Stimulated activated naive CD8-positive, alpha-beta T cell treated with anti-CD3 and anti-CD28 coated beads, Interleukin-15, Interleukin-2, amounts not matched to agents 100 ng/mL and 50 ng/mL, for 24 hours (primary cell): ENCODE results near the gene MED25.
A peak's percentile ranks its signal among the peaks of the same experiment; 100 is the strongest.

ENCODE experiments used
- H3K27ac Mint-ChIP-seq: one replicate; pipeline ENCODE4 v1.8.0; 2021; ENCODE audit warnings: mild to moderate bottlenecking, mixed read lengths
- H3K27me3 Mint-ChIP-seq: one replicate; pipeline ENCODE4 v1.8.0; 2021; ENCODE audit warnings: mixed read lengths
- H3K36me3 Mint-ChIP-seq: one replicate; pipeline ENCODE4 v1.8.0; 2021; ENCODE audit warnings: low read depth, mixed read lengths
- H3K4me1 Mint-ChIP-seq: one replicate; pipeline ENCODE4 v1.8.0; 2021; ENCODE audit warnings: low read depth, mixed read lengths
- H3K4me3 Mint-ChIP-seq: one replicate; pipeline ENCODE4 v1.8.0; 2021; ENCODE audit warnings: mild to moderate bottlenecking, mixed read lengths
- H3K9me3 Mint-ChIP-seq: one replicate; pipeline ENCODE4 v1.8.0; 2021; ENCODE audit warnings: mixed read lengths

The MED25 gene

GRCh38 chr19:49873129-49873521 is 55.0 kb downstream of the MED25 start:
- peaks cover 3% of the 10 kb centered on the region for H3K36me3 Mint-ChIP-seq
- H3K9me3 Mint-ChIP-seq, result no peaks in the 10 kb centered on the region
- no peak overlapping the region for H3K27ac Mint-ChIP-seq
- no peaks in the 10 kb centered on the region for H3K27me3 Mint-ChIP-seq
- peaks cover 36% of the 10 kb centered on the region for H3K4me1 Mint-ChIP-seq
- H3K4me3 Mint-ChIP-seq, result no peak overlapping the region

- H3K9me3 Mint-ChIP-seq, result no peaks in the 10 kb centered on the region
- no peaks in the 10 kb centered on the region for H3K27me3 Mint-ChIP-seq
- H3K4me3 Mint-ChIP-seq, result no peak overlapping the region
- peaks cover 5% of the 10 kb centered on the region for H3K36me3 Mint-ChIP-seq
- H3K4me1 Mint-ChIP-seq, result peaks cover 36% of the 10 kb centered on the region
- no peak overlapping the region for H3K27ac Mint-ChIP-seq
These were observed 55.7 kb downstream of the MED25 start for GRCh38 chr19:49873834-49874233.

DNA sequence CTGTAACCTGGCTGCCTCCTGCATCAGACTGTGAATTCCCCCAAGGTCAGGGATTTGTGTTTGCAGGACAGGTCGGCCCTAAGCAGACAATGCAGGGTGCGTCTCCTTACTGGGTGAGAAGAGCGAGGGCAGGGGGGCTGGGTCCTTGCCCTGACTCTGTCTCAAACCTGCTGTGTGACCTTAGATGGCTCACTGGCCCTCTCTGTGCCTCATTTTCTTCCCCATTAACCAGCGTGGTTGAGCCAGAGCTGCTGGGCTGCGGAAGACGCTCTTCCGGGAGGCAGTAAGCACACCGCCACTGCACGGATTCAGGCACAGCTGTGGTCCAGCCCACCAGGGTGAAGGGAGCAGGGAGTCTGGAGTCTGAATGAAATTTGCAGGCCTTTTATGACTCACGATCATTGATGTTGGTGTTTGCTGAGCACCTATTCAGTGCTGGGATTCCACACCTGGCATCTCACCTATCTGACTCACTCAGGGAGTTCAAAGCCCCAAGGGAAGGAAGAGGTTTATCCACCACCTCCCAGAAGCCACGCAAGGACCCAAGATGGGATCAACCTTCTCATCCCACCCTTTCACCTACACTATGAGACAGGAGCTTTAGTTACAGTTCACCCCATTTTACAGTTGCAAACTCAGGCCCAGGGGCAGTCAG is 56.5 kb downstream of the MED25 start:
- Mint-ChIP-seq H3K4me3 (no peak overlapping the region), H3K9me3 (no peaks in the 10 kb centered on the region), H3K4me1 (peaks cover 43% of the 10 kb centered on the region), H3K27ac (peak overlapping the region; percentile 83), H3K27me3 (no peaks in the 10 kb centered on the region), H3K36me3 (peaks cover 12% of the 10 kb centered on the region)

- Mint-ChIP-seq H3K27me3 (no peaks in the 10 kb centered on the region), H3K4me1 (peaks cover 41% of the 10 kb centered on the region), H3K9me3 (no peaks in the 10 kb centered on the region), H3K4me3 (no peak overlapping the region), H3K36me3 (peaks cover 15% of the 10 kb centered on the region), H3K27ac (peak overlapping the region; percentile 83)
These were observed 57.1 kb downstream of the MED25 start for GRCh38 chr19:49875177-49875576.

DNA sequence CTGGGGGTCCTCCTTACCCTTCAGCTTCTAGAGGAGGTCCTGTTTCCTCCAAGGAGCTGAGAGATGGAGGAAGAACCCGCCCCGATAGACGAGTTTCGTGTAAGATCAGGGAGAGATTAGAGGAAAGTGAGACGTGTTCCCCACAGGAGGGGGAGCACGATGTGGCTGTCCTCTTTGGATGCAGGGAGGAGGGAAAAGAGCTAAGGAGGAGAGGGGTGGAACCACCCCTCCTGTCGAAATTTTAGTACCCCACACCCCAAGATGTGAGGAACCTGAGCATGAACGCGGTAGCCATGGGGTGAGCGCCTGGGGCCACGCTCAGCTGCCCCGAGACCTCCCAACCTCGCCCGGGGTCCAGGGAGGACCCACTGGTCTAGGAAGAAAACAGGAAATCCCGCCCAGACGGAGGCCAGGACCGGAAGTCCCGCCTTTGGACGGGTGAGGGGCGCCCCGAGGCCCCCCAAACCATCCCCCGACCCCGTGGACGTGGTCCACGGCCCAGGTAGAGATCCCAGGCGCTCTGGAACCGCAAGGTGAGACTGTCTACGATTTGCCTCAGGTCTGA is 57.9 kb downstream of the MED25 start:
- no peaks in the 10 kb centered on the region for H3K27me3 Mint-ChIP-seq
- no peaks in the 10 kb centered on the region for H3K9me3 Mint-ChIP-seq
- peaks cover 35% of the 10 kb centered on the region for H3K4me1 Mint-ChIP-seq

DNA sequence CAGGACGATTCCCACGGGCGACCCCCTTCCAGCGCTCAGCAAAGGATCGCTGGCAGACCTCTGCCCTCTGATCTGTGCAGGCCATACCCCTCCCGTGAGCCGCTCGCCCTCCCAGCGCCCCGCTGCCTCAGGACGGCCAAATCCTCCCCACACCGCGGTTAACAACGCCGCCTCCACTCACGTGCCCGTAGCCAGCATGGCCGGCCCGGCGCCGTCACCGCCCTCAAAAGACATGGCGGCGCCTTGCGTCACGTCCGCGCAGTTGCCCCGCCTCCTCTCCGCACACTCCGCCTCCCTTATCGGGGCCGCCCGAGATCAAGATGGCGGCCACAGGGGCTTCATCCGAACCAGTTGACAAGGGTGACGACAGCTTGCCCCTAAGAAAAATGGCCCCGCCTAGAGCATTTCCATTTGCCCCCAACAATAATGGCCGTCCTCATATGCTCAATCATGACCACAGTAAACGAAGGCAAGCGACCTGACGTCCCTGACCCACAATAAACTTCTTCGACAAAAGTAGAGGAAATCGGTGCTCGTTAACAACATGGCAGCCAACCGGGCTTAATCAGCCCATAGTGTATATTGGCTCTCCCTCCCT is 58.4 kb downstream of the MED25 start:
- no peak overlapping the region for H3K27ac Mint-ChIP-seq
- H3K4me3 Mint-ChIP-seq, result no peak overlapping the region
- H3K27me3 Mint-ChIP-seq, result no peaks in the 10 kb centered on the region
- H3K9me3 Mint-ChIP-seq, result no peaks in the 10 kb centered on the region
- H3K36me3 Mint-ChIP-seq, result peaks cover 21% of the 10 kb centered on the region
- peaks cover 35% of the 10 kb centered on the region for H3K4me1 Mint-ChIP-seq

More for the DNA sequence above, 57.9 kb downstream of the MED25 start:
- H3K27ac Mint-ChIP-seq, result no peak overlapping the region
- no peak overlapping the region for H3K4me3 Mint-ChIP-seq
- peaks cover 21% of the 10 kb centered on the region for H3K36me3 Mint-ChIP-seq

GRCh38 chr19:49877020-49877878 is 59.2 kb downstream of the MED25 start, which contains the start of the genes AKT1S1 and TBC1D17:
TSS of gene AKT1S1 (minus strand) at chr19:49877355. CDS start at chr19:49873295, 4,060 bp downstream.
TSS of gene TBC1D17 (plus strand) at chr19:49877702. CDS start at chr19:49877724, 22 bp downstream.
- H3K27me3 Mint-ChIP-seq, result no peaks in the 10 kb centered on the region
- peaks cover 25% of the 10 kb centered on the region for H3K36me3 Mint-ChIP-seq
- H3K4me1 Mint-ChIP-seq, result peaks cover 31% of the 10 kb centered on the region
- no peak within 1 kb of the TSS for H3K27ac Mint-ChIP-seq
- H3K4me3 Mint-ChIP-seq, result no peak within 1 kb of the TSS
- H3K9me3 Mint-ChIP-seq, result no peaks in the 10 kb centered on the region

DNA sequence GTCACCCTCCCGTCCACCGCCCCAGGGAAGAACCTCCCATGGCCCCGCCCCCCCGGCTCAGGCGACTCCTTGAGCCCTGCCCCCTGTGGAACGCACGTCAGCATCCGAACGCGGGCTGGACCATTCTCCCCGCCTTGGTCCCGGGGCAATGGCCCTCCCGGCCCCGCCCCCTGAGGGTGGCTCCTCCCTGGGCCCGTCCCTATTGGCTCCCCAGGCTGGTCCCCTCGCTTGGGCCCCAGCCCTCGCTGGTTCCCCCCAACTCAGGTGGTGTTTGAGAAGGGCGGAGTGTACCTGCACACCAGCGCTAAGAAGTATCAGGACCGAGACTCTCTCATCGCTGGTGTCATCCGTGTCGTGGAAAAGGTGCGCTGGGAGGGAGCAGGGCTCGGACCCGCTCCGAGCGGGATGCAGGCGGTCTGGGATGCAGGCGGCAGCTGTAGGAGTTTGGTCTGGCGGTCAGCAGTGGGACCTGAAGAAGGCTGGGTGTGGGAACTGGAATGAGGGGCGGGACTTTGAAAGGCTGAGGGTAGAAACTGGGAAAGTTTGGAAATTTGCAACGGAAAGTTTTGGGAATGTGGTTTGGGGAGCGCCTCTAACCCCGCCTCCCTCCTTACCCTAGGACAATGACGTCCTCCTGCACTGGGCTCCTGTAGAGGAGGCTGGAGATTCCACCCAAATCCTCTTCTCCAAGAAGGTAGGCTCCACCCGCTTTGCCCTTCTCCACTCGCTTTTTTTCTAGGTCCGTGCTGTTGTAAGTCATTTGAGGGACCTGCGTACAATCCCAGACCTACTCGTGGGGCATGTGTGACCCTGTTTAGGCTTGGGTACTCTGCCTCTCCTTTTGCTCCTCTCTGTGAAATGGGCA is 60.0 kb downstream of the MED25 start:
- peaks cover 31% of the 10 kb centered on the region for H3K4me1 Mint-ChIP-seq

DNA sequence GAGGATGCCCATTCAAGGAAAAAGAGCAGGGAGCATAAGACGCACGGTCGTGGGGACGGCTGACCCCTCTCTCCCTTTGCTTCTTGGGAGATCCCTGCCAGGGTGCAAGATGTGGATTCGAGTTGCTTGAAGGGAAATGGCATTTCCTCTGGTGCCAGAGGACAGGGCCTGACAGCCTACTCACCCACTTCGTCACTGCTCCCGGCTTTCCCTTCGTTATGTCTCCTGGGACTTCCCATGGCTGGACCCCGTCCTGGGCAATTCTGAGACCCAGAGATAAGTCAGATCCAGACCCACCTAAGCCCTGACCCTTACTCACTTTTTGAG is 60.6 kb downstream of the MED25 start:
- H3K4me3 Mint-ChIP-seq, result no peak overlapping the region
- H3K4me1 Mint-ChIP-seq, result peaks cover 31% of the 10 kb centered on the region
- no peaks in the 10 kb centered on the region for H3K27me3 Mint-ChIP-seq
- peaks cover 34% of the 10 kb centered on the region for H3K36me3 Mint-ChIP-seq
- H3K27ac Mint-ChIP-seq, result no peak overlapping the region
- H3K9me3 Mint-ChIP-seq, result no peaks in the 10 kb centered on the region

More for the DNA sequence above, 60.0 kb downstream of the MED25 start:
- Mint-ChIP-seq H3K4me3 (no peak overlapping the region), H3K9me3 (no peaks in the 10 kb centered on the region), H3K27ac (no peak overlapping the region), H3K27me3 (no peaks in the 10 kb centered on the region), H3K36me3 (peaks cover 30% of the 10 kb centered on the region)

GRCh38 chr19:49879243-49879963 is 61.3 kb downstream of the MED25 start:
- Mint-ChIP-seq H3K36me3 (peaks cover 36% of the 10 kb centered on the region), H3K4me3 (no peak overlapping the region), H3K27me3 (no peaks in the 10 kb centered on the region)

GRCh38 chr19:49880162-49880869 is 62.2 kb downstream of the MED25 start:
- Mint-ChIP-seq H3K27me3 (no peaks in the 10 kb centered on the region), H3K4me1 (peaks cover 25% of the 10 kb centered on the region), H3K36me3 (peaks cover 45% of the 10 kb centered on the region)

More at GRCh38 chr19:49879243-49879963, 61.3 kb downstream of the MED25 start:
- Mint-ChIP-seq H3K27ac (no peak overlapping the region), H3K9me3 (no peaks in the 10 kb centered on the region), H3K4me1 (peaks cover 31% of the 10 kb centered on the region)

DNA sequence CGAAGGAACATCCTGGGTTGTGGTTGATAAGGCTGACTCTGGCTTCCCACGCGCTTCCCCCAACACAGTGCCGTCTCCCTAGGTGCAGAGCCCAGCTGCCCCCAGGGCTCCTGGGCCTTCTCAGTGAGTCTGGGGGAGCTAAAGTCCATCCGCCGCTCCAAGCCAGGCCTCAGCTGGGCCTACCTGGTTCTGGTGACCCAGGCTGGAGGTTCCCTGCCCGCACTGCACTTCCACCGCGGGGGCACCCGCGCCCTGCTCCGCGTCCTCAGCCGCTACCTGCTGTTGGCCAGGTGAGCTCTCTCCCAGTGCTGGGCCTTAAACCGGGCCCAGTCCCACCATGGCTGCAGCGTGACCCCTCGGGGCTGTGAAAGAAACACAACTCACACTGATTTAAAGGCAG is 63.1 kb downstream of the MED25 start:
- peaks cover 48% of the 10 kb centered on the region for H3K36me3 Mint-ChIP-seq
- H3K9me3 Mint-ChIP-seq, result no peaks in the 10 kb centered on the region
- no peak overlapping the region for H3K27ac Mint-ChIP-seq
- no peak overlapping the region for H3K4me3 Mint-ChIP-seq
- no peaks in the 10 kb centered on the region for H3K27me3 Mint-ChIP-seq
- peaks cover 18% of the 10 kb centered on the region for H3K4me1 Mint-ChIP-seq

More at GRCh38 chr19:49880162-49880869, 62.2 kb downstream of the MED25 start:
- Mint-ChIP-seq H3K9me3 (no peaks in the 10 kb centered on the region), H3K27ac (no peak overlapping the region), H3K4me3 (no peak overlapping the region)

DNA sequence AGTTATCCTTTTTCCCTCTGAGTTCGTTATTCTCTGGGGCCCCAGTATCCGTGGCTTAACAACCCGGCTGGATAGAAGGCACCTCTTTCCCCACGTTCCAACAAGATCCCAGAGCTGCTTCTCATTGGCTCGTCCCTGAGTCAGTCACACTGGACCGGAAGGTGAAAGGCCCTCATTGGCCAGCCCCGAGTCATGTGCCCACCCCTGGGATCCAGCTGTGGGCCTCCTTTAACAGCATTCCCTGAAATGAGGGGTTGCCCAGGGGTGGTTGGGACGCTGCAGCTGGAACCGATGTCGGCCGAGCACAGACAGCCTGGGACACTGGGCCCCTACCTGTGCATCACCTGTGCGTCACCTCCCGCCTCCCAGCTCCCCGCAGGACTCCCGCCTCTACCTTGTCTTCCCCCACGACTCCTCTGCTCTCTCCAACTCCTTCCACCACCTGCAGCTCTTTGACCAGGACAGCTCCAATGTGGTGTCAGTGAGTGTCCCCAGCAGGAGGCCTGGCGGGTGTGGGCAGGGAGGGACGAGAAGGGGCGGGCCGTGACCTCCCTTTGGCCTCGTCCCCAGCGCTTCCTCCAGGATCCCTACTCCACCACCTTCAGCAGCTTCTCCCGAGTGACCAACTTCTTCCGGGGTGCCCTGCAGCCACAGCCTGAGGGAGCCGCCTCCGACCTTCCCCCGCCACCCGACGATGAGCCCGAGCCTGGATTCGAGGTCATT is 63.7 kb downstream of the MED25 start:
- H3K4me1 Mint-ChIP-seq, result peaks cover 18% of the 10 kb centered on the region
- H3K9me3 Mint-ChIP-seq, result no peaks in the 10 kb centered on the region
- H3K27me3 Mint-ChIP-seq, result no peaks in the 10 kb centered on the region
- H3K27ac Mint-ChIP-seq, result no peak overlapping the region
- H3K36me3 Mint-ChIP-seq, result peaks cover 52% of the 10 kb centered on the region
- H3K4me3 Mint-ChIP-seq, result no peak overlapping the region
